HG03342 (cell line): ENCODE data around the gene IQCH.

Experiments used
- ATAC-seq: cut with Tn5 transposase; IDR thresholded peaks from one replicate; pipeline ENCODE4 v1.9.1; 2021; ENCODE audit warnings: mild to moderate bottlenecking, moderate library complexity; ENCODE audit not compliant: unreplicated experiment

IQCH gene

DNA sequence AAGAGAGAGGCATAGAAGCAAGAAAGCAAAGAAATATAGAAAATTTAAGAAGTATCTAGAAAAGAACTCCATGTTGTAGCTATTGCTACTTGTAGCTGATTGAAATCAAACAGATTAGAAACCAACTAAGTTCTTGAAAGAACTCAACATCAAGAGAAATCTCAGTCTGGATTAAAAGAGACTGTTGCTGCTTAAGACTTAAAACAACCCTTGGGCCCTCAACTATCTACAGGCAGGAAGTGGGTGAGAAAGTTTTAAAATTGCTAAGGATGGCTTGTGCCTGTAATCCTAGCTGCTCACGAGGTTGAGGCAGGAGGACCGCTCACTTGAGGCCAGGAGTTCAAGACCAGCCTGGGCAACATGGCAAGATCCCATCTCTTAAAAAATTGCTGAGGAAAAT, 227.1 kb downstream of the IQCH start:
- no peak for ATAC-seq

DNA sequence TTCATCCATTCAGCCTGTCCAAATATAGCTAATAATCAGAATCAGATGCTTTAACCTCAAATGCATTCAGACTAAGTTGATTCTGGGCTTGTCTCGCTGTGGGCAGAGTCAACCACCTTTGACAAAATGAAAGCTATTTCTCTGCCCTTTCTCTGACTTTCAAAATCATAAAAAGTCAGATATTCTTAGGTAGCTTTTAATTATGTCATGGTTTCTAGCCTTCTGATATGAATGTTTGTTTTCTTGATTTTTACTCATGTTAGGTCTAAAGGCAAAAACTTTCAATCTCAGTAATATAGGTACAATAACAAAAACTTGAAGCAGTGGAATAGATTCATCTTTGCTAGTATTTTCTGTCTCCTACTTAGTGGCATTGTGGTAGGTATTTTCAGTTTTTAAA, 241.0 kb downstream of the IQCH start:
- ATAC-seq, result no peak

DNA sequence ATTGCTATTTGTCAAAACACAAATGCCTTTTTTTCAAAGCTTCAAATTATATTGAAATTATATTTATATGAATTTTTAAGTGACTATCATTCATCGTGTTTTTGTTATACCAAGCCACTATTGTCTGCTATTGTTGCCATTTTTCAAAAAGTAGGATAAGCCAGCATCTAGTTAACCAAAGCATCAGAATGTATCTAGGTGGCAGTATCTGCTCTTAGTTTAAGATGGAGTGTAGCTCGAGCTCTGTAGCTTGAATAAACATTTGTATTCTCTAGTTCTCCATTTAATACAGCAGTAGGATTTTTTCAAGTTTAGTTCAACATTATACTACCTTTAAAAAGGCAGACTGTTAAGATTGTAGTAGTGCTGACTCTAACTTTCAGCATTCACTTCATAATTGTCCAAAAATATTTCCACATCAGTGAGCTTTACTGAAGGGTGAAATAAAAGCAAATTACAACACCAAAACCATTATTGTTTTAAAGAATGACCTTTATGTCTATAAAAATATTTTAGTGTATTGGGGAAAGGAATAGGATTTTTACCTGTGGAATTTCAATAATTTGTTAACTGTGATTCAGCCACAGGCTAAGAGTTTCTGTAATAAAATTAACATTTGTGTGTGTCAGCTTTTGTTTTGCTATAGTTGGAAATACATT, 246.7 kb downstream of the IQCH start:
- no peak for ATAC-seq

DNA sequence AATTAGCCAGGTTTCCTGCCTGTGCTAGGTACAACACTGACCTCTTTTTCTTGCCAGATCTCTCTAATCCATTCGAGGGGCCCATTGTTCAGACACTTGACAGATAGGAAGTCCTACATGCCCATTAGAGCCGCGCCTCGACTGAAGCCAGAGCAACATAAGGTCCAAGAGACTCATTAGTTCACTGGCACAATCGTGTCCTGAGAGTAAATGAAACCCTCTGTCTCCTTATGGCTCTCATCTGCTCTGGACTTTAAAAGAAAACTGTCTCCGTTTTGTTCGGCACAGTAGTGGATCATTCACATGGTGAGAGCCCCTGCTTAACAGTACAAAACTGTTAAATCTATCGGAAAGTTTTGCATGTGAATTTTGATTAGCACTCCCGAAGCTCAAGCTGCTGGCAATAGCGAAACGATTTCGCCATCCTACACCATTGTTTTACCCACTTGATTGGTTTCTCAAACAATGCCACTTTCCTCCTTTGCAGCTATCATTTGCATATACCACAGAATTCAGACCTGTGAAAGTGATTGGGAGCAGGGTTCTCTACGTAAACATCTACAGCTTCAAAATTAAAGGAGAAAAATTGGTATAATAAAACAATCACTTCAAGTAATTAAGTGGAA, 247.4 kb downstream of the IQCH start:
- ATAC-seq, result no peak

DNA sequence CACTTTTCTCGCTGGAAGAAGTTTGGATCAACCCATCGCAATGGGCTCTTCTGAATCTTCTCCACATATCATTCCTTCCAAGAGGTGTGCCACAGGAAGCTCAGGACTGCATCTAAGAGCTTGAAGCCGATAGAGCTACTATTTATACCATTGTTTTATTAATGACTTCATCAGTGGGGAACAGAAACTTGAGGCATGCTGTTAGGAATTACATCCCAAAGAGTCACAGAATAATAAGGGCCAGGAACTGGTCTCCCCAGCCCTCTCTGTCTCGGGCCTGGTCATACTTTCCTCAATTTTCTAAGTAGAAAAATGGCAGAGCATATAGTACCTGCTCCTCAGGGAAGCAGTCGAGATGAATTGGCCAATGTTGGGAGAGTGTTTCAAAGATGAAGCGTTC, 249.5 kb downstream of the IQCH start:
- no peak for ATAC-seq

DNA sequence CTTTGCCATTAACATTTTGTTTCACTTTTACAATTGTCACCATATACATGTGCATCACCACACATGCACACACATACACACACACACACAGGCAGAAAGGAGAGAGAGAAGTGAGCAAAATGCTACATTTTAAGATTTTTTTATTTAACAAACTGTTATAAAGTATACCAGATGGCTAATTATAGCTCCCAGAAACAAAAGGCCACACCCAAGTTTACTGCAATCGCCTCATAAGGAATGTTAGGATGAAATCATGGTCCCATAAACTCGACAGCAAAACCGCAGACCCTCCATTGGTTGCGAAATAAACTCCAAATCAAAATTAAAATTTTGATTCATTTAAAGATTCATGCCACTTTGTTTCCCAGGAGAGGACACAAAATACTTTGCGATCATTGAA, 250.2 kb downstream of the IQCH start:
- no peak for ATAC-seq

DNA sequence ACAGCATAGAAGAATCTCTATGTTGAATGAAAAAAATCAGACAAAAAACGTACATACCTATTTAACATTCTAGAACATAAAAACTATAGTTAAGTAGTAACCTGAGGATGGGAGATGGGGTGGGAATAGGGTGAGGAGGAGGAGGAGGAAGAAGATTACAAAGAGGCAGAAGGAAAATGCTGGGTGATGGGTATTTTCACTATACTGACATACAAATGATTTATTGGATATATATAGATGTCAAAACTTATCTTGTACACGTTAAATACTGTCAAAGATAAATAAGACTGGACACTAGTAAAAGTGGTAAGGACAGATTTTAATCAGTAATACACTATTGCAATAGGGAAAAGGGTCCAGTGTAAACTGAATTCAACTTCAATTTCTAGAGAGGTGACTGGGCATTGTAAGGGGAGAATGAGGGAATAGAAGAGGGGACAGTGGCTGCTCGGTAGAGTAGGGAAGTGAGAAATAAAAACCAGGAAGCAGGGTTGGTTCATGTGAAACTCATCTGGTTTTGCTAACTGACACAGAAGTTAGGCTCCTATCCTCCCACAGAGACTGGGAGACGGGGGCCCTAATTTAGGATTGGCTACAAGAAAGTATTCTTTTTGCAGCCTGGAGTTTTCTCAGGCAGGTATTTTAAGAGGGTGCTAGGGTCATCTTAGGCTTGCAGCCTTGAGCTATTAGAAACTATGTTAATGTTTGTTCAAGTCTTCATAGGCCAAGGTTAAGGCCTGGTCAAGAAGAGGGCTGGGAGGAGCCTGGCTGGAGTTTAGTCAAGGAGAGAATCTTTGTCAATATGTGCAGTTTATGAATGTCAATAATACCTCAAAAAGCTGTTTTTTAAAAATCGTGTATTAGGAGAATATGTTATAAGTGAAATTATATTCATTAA, 251.3 kb downstream of the IQCH start:
- ATAC-seq, result no peak

DNA sequence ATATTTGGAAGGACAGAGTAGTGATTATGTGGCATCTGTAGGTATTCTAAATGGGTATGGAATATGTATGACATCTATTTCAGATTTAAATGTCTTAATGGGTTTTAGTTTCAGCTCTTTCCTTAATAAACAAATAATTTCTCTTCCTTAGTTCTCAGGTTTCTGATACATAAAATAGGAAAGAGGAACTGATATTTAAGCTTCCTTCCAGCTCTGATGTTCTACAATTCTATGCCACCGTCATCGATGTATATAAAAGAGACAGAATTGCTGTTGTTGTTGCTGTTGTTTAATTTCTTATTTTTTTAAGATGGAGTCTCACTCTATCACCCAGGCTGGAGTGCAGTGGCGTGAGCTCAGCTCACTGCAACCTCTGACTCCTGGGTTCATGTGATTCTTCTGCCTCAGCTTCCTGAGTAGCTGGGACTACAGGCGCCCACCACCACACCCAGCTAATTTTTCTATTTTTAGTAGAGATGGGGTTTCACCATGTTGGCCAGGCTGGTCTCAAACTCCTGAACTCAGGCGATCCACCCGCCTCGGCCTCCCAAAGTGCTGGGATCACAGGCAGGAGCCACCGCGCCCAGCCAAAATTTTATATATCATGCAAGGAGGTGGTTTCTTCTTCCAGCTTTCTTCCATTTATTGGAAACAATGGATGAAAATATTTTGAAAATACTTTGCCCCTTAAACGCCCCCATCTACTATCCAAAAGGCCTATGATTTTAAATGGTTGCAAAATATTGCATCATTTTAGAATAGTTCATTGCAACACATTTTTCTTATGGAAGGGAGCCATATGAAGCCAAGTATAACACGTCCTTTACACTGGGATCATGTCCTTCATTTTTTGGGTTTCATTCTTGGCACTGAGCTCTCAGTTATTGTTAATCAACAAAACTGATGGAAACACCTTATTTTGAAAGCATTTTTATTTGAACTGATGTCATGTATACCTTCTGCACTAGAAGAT, 252.5 kb downstream of the IQCH start:
- no peak for ATAC-seq

DNA sequence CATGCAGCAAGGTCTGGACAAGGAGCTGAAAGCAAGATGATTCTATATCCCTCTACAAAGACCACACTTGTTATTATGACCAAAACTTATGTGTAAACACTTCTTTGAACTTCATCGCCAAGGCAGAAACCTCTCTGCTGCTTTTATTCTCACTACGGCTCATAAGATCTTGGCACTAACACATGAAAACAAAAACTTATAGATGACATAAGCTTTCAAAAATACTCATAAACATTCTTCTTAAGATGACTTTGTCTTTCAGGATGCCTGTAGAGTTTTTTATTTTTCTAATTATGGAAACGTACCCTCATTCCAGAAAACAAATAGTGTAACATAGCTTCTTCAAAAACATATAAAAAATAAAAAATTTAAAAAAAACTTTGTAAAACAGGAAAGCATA, 253.8 kb downstream of the IQCH start:
- no peak for ATAC-seq

DNA sequence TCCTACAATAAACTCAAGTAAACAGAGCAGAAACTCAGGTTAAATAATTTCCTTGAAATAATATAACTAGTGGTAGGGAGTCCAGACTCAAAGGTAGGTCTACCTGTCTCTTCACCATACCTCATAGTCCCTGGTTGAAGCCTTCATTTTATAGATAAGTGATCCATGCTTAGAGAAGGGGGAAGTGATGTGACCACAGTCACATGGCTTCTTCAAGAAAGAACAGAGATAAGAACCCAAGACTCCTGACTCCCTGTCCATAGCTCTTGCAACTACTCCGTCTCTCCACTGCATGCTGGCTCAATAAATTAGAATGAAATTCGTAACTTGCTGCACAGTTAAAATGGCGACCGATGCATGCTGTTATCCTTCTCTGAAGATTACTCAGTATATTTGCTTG, 255.3 kb downstream of the IQCH start:
- no peak for ATAC-seq

DNA sequence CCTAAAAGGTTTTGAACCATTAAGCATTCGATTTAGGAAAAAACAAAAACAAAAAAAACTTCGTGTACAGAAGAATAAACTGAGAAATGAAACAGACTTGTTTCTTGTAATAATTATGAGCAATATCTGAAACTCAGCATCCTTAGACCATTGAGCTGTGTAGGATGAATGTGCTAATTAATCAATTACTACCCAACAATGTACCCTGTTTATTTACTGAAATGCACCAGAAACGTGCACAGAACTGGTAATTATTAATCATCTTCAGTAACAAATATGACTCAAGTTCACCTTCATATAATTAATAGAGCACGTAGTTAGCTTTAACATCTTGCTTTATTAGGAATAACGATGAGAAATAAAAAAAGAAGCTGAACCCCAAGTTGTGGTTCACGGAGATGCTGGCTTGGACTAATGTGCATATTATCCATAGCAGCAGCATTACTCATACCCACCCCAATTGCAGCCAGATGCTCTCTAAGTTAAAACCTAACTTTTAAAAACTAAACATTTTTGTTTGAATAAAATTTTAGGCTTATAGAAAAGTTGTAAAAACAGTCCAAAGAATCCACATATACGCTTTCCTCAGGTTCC, 256.1 kb downstream of the IQCH start:
- no peak for ATAC-seq

DNA sequence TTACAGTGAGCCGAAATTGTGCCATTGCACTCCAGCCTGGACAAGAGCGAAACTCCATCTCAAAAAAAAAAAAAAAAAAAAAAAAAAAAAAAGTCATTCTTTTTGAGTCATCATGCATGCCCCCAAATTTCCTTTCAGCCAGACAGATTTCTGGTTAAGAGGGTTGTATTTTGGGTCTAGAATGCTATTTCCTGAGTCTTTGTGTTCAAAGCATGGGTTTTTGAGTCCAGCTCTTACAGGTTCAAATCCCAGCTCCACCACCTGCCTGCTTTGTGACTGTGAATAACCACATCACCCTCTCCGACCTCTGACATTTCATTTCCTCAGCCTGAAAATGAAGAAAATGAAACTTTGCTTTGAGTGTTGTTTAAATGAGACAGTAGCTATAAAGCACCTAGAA, 257.0 kb downstream of the IQCH start:
- no peak for ATAC-seq

DNA sequence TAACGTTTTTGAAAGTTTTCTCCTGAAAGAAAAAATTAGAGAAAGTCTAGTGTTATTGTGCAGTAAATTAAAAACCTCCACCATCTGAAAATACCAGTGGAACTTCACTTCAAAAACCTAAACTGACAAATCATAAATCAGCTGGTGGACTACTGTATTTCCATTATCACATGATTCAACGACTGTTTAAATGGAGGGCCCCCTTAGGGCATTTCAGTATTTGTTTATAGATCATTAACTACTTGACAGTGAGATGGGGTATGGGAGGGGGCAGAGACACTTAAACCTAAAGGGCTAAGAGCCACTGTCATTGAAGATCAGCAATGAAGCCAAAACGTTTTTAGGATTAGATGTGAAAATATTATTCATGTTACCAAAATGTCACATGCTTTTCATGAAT, 257.6 kb downstream of the IQCH start:
- no peak for ATAC-seq

DNA sequence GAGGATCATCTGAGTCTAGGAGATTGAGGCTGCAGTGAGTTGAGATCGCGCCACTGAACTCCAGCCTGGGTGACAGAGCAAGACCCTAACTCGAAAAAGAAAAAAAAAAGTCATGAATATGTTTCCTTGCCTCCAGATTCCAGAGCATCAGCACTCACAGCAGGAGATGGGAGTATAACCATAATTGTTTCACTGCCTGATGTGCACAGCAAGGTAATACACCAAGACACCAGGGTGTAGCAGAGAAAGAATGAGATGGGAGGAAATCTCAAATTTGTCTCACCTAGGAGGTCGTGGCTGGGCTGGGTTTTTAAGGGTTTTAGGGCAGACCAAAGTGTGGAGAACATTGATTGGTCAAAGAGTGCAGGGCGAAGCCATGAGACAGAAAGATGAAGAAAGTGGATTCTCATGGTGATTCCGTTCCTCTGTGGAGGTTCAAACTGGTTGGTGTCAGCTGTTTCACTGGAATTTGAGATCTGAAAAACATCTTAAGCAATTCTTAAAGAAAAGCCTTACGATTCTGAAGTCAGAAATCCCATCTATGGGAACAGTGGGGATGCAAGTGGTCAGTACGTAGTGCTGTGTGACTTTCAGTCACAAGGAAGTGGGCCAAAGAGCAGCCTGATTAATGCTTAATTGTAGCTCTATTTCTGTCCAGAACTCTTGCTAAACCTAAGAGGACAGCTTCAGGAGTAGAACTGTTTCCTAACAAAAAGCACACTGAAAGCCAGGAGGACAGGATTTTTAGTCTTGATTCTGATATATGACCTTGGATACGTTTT, 258.5 kb downstream of the IQCH start:
- ATAC-seq, result no peak

DNA sequence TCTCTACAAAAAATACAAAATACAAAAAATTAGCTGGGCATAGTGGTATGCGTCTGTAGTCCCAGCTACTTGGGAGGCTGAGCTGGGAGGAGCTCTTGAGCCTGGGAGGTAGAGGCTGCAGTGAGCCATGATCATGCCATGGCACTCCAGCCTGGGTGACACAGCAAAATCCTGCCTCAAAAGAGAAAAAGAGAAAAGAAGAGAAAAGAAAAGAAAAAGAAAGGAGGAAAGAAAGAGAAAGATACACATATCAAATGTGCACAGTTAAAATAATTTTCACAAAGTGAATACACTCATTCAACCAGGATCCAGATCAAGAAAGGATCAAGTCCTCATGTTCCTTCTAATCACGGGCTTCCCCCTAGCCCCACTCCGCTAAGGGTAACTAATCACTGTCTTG, 260.5 kb downstream of the IQCH start:
- ATAC-seq, result no peak

DNA sequence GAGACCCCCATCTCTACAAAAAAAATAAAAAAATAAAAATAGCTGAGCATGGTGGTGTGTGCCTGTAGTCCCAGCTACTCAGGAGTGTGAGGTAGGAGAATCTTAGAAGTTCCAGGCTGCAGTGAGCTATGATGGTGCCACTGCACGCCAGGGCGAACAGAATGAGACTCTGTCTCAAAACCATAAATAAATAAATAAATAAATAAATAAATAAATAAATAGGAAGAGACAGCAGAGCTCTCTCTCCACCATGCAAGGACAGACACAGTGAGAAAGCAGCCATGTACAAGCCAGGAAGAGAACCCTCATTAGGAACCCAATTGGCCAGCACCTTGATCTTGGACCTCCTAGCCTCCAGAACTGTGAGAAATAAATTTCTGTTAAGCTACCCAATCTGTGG, 261.0 kb downstream of the IQCH start:
- ATAC-seq, result no peak

DNA sequence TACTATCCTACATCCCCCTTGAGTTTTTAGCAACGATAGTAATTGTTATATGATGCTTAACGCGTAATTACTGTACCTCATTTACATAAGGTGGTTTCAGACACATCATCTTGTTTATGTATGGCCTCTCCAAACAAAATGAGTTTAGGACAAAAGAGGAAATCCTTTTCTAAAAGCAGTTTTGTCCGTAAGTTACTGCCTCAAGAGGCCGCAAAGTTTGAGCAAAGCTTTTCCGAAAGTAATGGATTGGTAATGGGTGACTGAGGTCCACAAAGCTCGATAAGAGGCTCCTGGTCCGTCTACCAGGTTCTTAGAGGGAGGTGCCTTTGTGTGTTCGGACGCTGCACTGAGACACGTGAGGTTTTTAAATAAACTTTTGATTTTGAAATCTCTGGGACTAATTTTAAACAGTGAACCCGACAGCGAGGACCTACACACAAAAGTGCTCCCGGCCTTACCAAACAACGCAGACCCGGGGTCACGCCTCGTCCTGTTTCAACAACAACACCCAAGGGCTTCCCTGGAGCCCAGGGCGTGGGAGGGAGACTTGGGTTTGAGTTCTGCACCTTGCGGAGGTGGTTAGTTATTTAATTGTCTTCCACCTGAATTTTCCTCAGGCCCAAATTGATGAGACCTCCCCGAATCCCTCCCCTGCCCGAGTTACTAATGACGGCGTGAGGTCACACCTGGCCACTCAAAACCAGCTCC, 265.9 kb downstream of the IQCH start:
- no peak for ATAC-seq

DNA sequence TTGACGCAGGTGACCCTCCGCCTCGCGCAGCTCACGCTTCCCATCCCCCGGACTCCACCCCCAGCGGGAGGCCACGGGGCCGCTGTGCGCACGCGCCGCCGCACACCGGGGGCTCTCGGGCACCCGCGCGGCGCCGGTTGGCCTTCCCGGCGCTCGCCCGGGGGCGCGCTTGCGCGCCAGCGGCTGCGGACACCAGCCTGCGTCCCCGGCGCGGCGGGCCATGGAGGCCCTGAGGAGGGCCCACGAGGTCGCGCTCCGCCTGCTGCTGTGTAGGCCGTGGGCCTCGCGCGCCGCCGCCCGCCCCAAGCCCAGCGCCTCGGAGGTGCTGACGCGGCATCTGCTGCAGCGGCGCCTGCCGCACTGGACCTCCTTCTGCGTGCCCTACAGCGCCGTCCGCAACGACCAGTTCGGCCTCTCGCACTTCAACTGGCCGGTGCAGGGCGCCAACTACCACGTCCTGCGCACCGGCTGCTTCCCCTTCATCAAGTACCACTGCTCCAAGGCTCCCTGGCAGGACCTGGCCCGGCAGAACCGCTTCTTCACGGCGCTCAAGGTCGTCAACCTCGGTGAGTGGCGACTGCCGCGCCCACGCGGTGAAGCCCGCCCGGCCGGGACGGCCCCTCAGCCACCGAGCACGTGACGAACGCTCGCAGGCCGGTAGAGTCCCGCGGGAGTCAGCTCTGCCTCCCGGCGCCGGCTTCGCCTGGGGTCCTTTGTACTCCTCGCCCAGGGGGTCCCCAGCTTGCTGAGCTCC, 266.6 kb downstream of the IQCH start, which contains the start of gene C15orf61:
Gene C15orf61, plus strand, starts transcription at position 103 of the 754 bp plus-strand sequence. Its CDS starts 118 bp downstream, at position 221.
- peak; percentile 70 for ATAC-seq
